Uterus (tissue), 2 donors: ENCODE measurements around the gene MISP.
"Not testable (repeated sequence)": the region's sequence is repeated elsewhere in the genome, so short reads cannot be mapped to it uniquely, and the experiment has no call there.

ENCODE experiments used
- CTCF ChIP-seq, 4 experiments: fragments of 200-600 bp in 2 of 4; fragments of 450-650 bp in 2 of 4; sonication (generic) in 2 of 4; IDR thresholded peaks; one replicate each; pipeline ENCODE4 v1.5.1; 2016 to 2019; ENCODE audit warnings: antibody characterized with exemption in 4 of 4, mild to moderate bottlenecking in 2 of 4, moderate library complexity in 1 of 4
- POLR2A ChIP-seq, 2 donors: fragments of 450-650 bp; IDR thresholded peaks; one replicate each; pipeline ENCODE4 v1.6.1; 2016; ENCODE audit warnings: antibody characterized with exemption in 2 of 2, mild to moderate bottlenecking in 1 of 2, moderate library complexity in 1 of 2

- TF ChIP-seq CTCF, POLR2A (IDR thresholded peaks at IDR 0.05): not testable (repeated sequence)
Observed at GRCh38 chr19:702847-703246, 48.1 kb upstream of the MISP start.
